Coronary artery (tissue), 2 donors: ENCODE results near the gene TNK2.
"Not testable (repeated sequence)": the region's sequence is repeated elsewhere in the genome, so short reads cannot be mapped to it uniquely, and the experiment has no call there.

Source experiments
- DNase-seq: peaks from one replicate; pipeline ENCODE4 v3.0.0-alpha.2; 2017; ENCODE audit warnings: low spot score
- H3K27ac ChIP-seq, 2 donors: fragments of 200-600 bp; sonication (generic); one replicate each; pipeline ENCODE4 v1.5.1; 2016 to 2019
- H3K4me3 ChIP-seq: fragments of 200-600 bp; sonication (generic); 2 replicates; pipeline ENCODE4 v1.5.1; 2016; ENCODE audit warnings: mild to moderate bottlenecking, moderate library complexity
- CTCF ChIP-seq: fragments of 200-600 bp; sonication (generic); IDR thresholded peaks from one replicate; pipeline ENCODE4 v1.5.1; 2019; ENCODE audit warnings: antibody characterized with exemption

The TNK2 gene

GRCh38 chr3:195908694-195909581 is 587 bp upstream of the TNK2 start:
- Histone ChIP-seq H3K4me3 (peak overlapping the region; percentile 89), H3K27ac (peak overlapping the region in 1 of 2 donors; percentile 84)
- TF ChIP-seq CTCF = no peak
- DNase-seq = no peak

- peak overlapping the region; percentile 89 for H3K4me3 ChIP-seq
- H3K27ac ChIP-seq = peak overlapping the region; percentile 9 to 84
- TF ChIP-seq CTCF = no peak
- no peak for DNase-seq
Measured at GRCh38 chr3:195907684-195907933, 742 bp downstream of the TNK2 start.

GRCh38 chr3:195906865-195907683 is 1.3 kb downstream of the TNK2 start:
- DNase-seq = no peak
- no peak for TF ChIP-seq CTCF
- H3K4me3 ChIP-seq = peak overlapping the region; percentile 89

GRCh38 chr3:195905970-195906864 is 2.1 kb downstream of the TNK2 start:
- no peak for DNase-seq
- Histone ChIP-seq H3K4me3 (peak overlapping the region; percentile 89), H3K27ac (peak overlapping the region in 1 of 2 donors; percentile 84)
- TF ChIP-seq CTCF = no peak

More at GRCh38 chr3:195906865-195907683, 1.3 kb downstream of the TNK2 start:
- H3K27ac ChIP-seq = peak overlapping the region; percentile 9 to 84

- TF ChIP-seq CTCF = no peak
- DNase-seq = no peak
- Histone ChIP-seq H3K27ac (no peak overlapping the region), H3K4me3 (no peak overlapping the region)
Measured at GRCh38 chr3:195904368-195904767, 4.0 kb downstream of the TNK2 start.

GRCh38 chr3:195903950-195904290 is 4.4 kb downstream of the TNK2 start:
- no peak for DNase-seq
- no peak for TF ChIP-seq CTCF
- H3K27ac ChIP-seq = no peak overlapping the region
- H3K4me3 ChIP-seq = no peak overlapping the region

GRCh38 chr3:195902634-195903033 is 5.7 kb downstream of the TNK2 start:
- not testable (repeated sequence) for DNase-seq, H3K27ac ChIP-seq, H3K4me3 ChIP-seq

GRCh38 chr3:195901836-195902585 is 6.3 kb downstream of the TNK2 start:
- peak overlapping the region in 1 of 2 donors; percentile 72 for H3K27ac ChIP-seq
- not testable (repeated sequence) for DNase-seq, H3K4me3 ChIP-seq
